ENCODE results near the gene DNM3.

Gene DNM3

GRCh38 chr1:172140591-172140990 lies 299.3 kb downstream of the DNM3 start:
- DNase-seq (ENCODE audit: low read depth) = no peak

GRCh38 chr1:172141341-172141881 lies 300.1 kb downstream of the DNM3 start:
- DNase-seq (ENCODE audit: low read depth) = no peak

GRCh38 chr1:172142324-172142723 lies 301.0 kb downstream of the DNM3 start:
- DNase-seq (ENCODE audit: low read depth) = no peak

GRCh38 chr1:172143384-172144055 lies 302.2 kb downstream of the DNM3 start:
- no peak for DNase-seq (ENCODE audit: low read depth)

- DNase-seq (ENCODE audit: low read depth) = no peak
Observed at GRCh38 chr1:172144445-172145061, 303.3 kb downstream of the DNM3 start.

- DNase-seq (ENCODE audit: low read depth) = no peak
Observed at GRCh38 chr1:172145231-172145651, 303.9 kb downstream of the DNM3 start.

GRCh38 chr1:172145656-172146055 lies 304.4 kb downstream of the DNM3 start:
- DNase-seq (ENCODE audit: low read depth) = no peak

GRCh38 chr1:172146141-172146850 lies 305.0 kb downstream of the DNM3 start:
- no peak for DNase-seq (ENCODE audit: low read depth)

GRCh38 chr1:172147541-172147940 lies 306.2 kb downstream of the DNM3 start:
- no peak for DNase-seq (ENCODE audit: low read depth)

- DNase-seq (ENCODE audit: low read depth) = no peak
Observed at GRCh38 chr1:172148213-172148612, 306.9 kb downstream of the DNM3 start.

GRCh38 chr1:172148707-172149106 lies 307.4 kb downstream of the DNM3 start:
- DNase-seq (ENCODE audit: low read depth) = no peak

- DNase-seq (ENCODE audit: low read depth) = no peak
Observed at GRCh38 chr1:172149346-172149745, 308.0 kb downstream of the DNM3 start.

- no peak for DNase-seq (ENCODE audit: low read depth)
Observed at GRCh38 chr1:172154551-172154950, 313.3 kb downstream of the DNM3 start.

- no peak for DNase-seq (ENCODE audit: low read depth)
Observed at GRCh38 chr1:172155766-172156165, 314.5 kb downstream of the DNM3 start.

- DNase-seq (ENCODE audit: low read depth) = no peak
Observed at GRCh38 chr1:172162236-172162635, 320.9 kb downstream of the DNM3 start.

- no peak for DNase-seq (ENCODE audit: low read depth)
Observed at GRCh38 chr1:172163498-172164215, 322.4 kb downstream of the DNM3 start.

- DNase-seq (ENCODE audit: low read depth) = no peak
Observed at GRCh38 chr1:172165403-172165802, 324.1 kb downstream of the DNM3 start.

- DNase-seq (ENCODE audit: low read depth) = no peak
Observed at GRCh38 chr1:172167796-172168596, 326.7 kb downstream of the DNM3 start.

GRCh38 chr1:172168597-172168872 lies 327.2 kb downstream of the DNM3 start:
- no peak for DNase-seq (ENCODE audit: low read depth)

- no peak for DNase-seq (ENCODE audit: low read depth)
Observed at GRCh38 chr1:172169836-172170235, 328.5 kb downstream of the DNM3 start.

- DNase-seq (ENCODE audit: low read depth) = no peak
Observed at GRCh38 chr1:172172352-172172831, 331.1 kb downstream of the DNM3 start.

GRCh38 chr1:172176206-172176605 lies 334.9 kb downstream of the DNM3 start:
- no peak for DNase-seq (ENCODE audit: low read depth)

Measured in stimulated activated CD8-positive, alpha-beta memory T cell treated with anti-CD3 and anti-CD28 coated beads, Interleukin-12 subunit alpha, Interleukin-12 subunit beta, amount 100 ng/mL, for 1 hour (primary cell).